Stromal cell of bone marrow (primary cell): ENCODE measurements around the gene KLHL22.

Experiments used
- DNase-seq: peaks from one replicate; pipeline ENCODE4 v3.0.0-alpha.2; 2012; ENCODE audit warnings: low read depth

KLHL22 gene

GRCh38 chr22:20432244-20432686 is 63.3 kb downstream of the KLHL22 start:
- DNase-seq = no peak

GRCh38 chr22:20431511-20432192 is 63.9 kb downstream of the KLHL22 start:
- DNase-seq = no peak

- no peak for DNase-seq
Measured at GRCh38 chr22:20430720-20431510, 64.7 kb downstream of the KLHL22 start.

GRCh38 chr22:20430101-20430719 is 65.4 kb downstream of the KLHL22 start:
- DNase-seq = no peak

- DNase-seq = no peak
Measured at GRCh38 chr22:20429254-20430100, 66.1 kb downstream of the KLHL22 start.

GRCh38 chr22:20428496-20429253 is 66.9 kb downstream of the KLHL22 start:
- DNase-seq = no peak

- DNase-seq = no peak
Measured at GRCh38 chr22:20427945-20428417, 67.6 kb downstream of the KLHL22 start.

- no peak for DNase-seq
Measured at GRCh38 chr22:20427104-20427944, 68.3 kb downstream of the KLHL22 start.

- no peak for DNase-seq
Measured at GRCh38 chr22:20426259-20426615, 69.4 kb downstream of the KLHL22 start.

GRCh38 chr22:20425566-20426258 is 69.9 kb downstream of the KLHL22 start:
- no peak for DNase-seq

GRCh38 chr22:20424932-20425565 is 70.5 kb downstream of the KLHL22 start:
- no peak for DNase-seq

GRCh38 chr22:20424568-20424931 is 71.0 kb downstream of the KLHL22 start:
- no peak for DNase-seq

- DNase-seq = no peak
Measured at GRCh38 chr22:20423906-20424551, 71.6 kb downstream of the KLHL22 start.

- no peak for DNase-seq
Measured at GRCh38 chr22:20423008-20423905, 72.3 kb downstream of the KLHL22 start.

- no peak for DNase-seq
Measured at GRCh38 chr22:20422271-20423007, 73.2 kb downstream of the KLHL22 start.

GRCh38 chr22:20421507-20421874 is 74.1 kb downstream of the KLHL22 start:
- DNase-seq = no peak
